Measurements from ENCODE around the gene ARHGAP44. TPM values are rescaled to one million over a fixed set of nuclear protein-coding genes. Genes with fewer than 3 reads are reported as not detected.

The ARHGAP44 gene
- total RNA-seq, 4 donors from 2014 or later = 1.4 to 6.2 (median 2.1) TPM

- in situ Hi-C loops (cut with MboI; ENCODE audit: low sequenced_read_pairs in 4 of 4) (no loop called here), intact Hi-C loops (cut with DNase I; ENCODE audit: low total_unique reads) (no loop called here)
- Histone ChIP-seq H3K27ac (no peak overlapping the region), H3K36me3 (no peaks in the 10 kb centered on the region), H3K9me3 (no peaks in the 10 kb centered on the region), H3K27me3 (no peaks in the 10 kb centered on the region), H3K4me3 (no peak overlapping the region), H3K4me1 (no peaks in the 10 kb centered on the region)
- ATAC-seq (no peak), DNase-seq (no peak)
- TF ChIP-seq CTCF (IDR thresholded peaks at IDR 0.05 in 4 of 5, conservative IDR thresholded peaks at IDR 0.05 in 1 of 5) (no peak), POLR2A (IDR thresholded peaks at IDR 0.05) (no peak)
These were observed 19.4 kb downstream of the ARHGAP44 start for GRCh38 chr17:12808723-12809122.

- no peak for ATAC-seq
- TF ChIP-seq CTCF (IDR thresholded peaks at IDR 0.05 in 4 of 5, conservative IDR thresholded peaks at IDR 0.05 in 1 of 5) (no peak), POLR2A (IDR thresholded peaks at IDR 0.05) (no peak)
- no peak for DNase-seq
- in situ Hi-C loops (cut with MboI; ENCODE audit: low sequenced_read_pairs in 4 of 4) (loop anchor here in 1 of 4 donors (10.0 kb wide), 1 partner anchor 62 kb away; no protein-coding TSS in a partner anchor), intact Hi-C loops (cut with DNase I; ENCODE audit: low total_unique reads) (no loop called here)
- Histone ChIP-seq H3K4me3 (no peak overlapping the region), H3K36me3 (no peaks in the 10 kb centered on the region), H3K9me3 (no peaks in the 10 kb centered on the region), H3K27me3 (no peaks in the 10 kb centered on the region), H3K27ac (no peak overlapping the region), H3K4me1 (no peaks in the 10 kb centered on the region)
These were observed 23.6 kb downstream of the ARHGAP44 start for GRCh38 chr17:12812877-12813276.

- intact Hi-C loops (cut with DNase I; ENCODE audit: low total_unique reads) = no loop called here
- H3K27me3 ChIP-seq = no peaks in the 10 kb centered on the region
- no peak for ATAC-seq
- TF ChIP-seq POLR2A (IDR thresholded peaks at IDR 0.05) (no peak), CTCF (IDR thresholded peaks at IDR 0.05 in 4 of 5, conservative IDR thresholded peaks at IDR 0.05 in 1 of 5) (no peak)
- H3K27ac ChIP-seq = no peak overlapping the region
- in situ Hi-C loops (cut with MboI; ENCODE audit: low sequenced_read_pairs in 4 of 4) = loop anchor here in 1 of 4 donors (10.0 kb wide), 1 partner anchor 61 kb away; no protein-coding TSS in a partner anchor
- no peaks in the 10 kb centered on the region for H3K4me1 ChIP-seq
- no peaks in the 10 kb centered on the region for H3K36me3 ChIP-seq
- no peak overlapping the region for H3K4me3 ChIP-seq
- no peak for DNase-seq
- H3K9me3 ChIP-seq = no peaks in the 10 kb centered on the region
These were observed 24.4 kb downstream of the ARHGAP44 start for GRCh38 chr17:12813664-12814063.

GRCh38 chr17:12814718-12815117 is 25.4 kb downstream of the ARHGAP44 start:
- no peak for DNase-seq

More at GRCh38 chr17:12814718-12815117, 25.4 kb downstream of the ARHGAP44 start:
- TF ChIP-seq CTCF (IDR thresholded peaks at IDR 0.05 in 4 of 5, conservative IDR thresholded peaks at IDR 0.05 in 1 of 5) (no peak), POLR2A (IDR thresholded peaks at IDR 0.05) (no peak)
- Histone ChIP-seq H3K27me3 (no peaks in the 10 kb centered on the region), H3K9me3 (no peaks in the 10 kb centered on the region), H3K4me3 (no peak overlapping the region), H3K4me1 (no peaks in the 10 kb centered on the region), H3K36me3 (no peaks in the 10 kb centered on the region), H3K27ac (no peak overlapping the region)
- in situ Hi-C loops (cut with MboI; ENCODE audit: low sequenced_read_pairs in 4 of 4) (loop anchor here in 1 of 4 donors (10.0 kb wide), 1 partner anchor 60 kb away; no protein-coding TSS in a partner anchor), intact Hi-C loops (cut with DNase I; ENCODE audit: low total_unique reads) (no loop called here)
- no peak for ATAC-seq

All from gastrocnemius medialis (tissue), 4 donors.